Loucy (cell line): ENCODE data around the gene PAX3.

Experiments
- H2AFZ ChIP-seq: fragments of 200-600 bp; sonication (generic); 2 replicates; pipeline ENCODE4 v1.6.0; 2016; ENCODE audit warnings: antibody characterized with exemption, mild to moderate bottlenecking, low read length, moderate library complexity
- H3F3A ChIP-seq: fragments of 200-600 bp; 2 replicates; pipeline ENCODE4 v1.6.0; 2016; ENCODE audit warnings: antibody characterized with exemption, low read depth, mild to moderate bottlenecking
- H3K27me3 ChIP-seq: fragments of 200-600 bp; sonication (generic); 2 replicates; pipeline ENCODE4 v1.6.1; 2014; ENCODE audit warnings: low read length, mild to moderate bottlenecking; ENCODE audit not compliant: insufficient read depth, poor library complexity, severe bottlenecking
- H3K36me3 ChIP-seq: fragments of 200-600 bp; sonication (generic); 2 replicates; pipeline ENCODE4 v1.6.1; 2016; ENCODE audit warnings: low read length; ENCODE audit not compliant: insufficient read depth
- H3K4me1 ChIP-seq: fragments of 200-600 bp; sonication (generic); 2 replicates; pipeline ENCODE4 v1.5.1; 2014; ENCODE audit warnings: low read length, mild to moderate bottlenecking; ENCODE audit not compliant: insufficient read depth, poor library complexity, severe bottlenecking
- H3K4me2 ChIP-seq: fragments of 200-600 bp; sonication (generic); 2 replicates; pipeline ENCODE4 v1.6.0; 2014; ENCODE audit warnings: antibody characterized with exemption, low read length, low read depth, mild to moderate bottlenecking; ENCODE audit not compliant: poor library complexity, severe bottlenecking
- H3K4me3 ChIP-seq: fragments of 200-600 bp; sonication (generic); 2 replicates; pipeline ENCODE4 v1.5.1; 2014; ENCODE audit warnings: low read length, mild to moderate bottlenecking, mixed read lengths; ENCODE audit not compliant: poor library complexity, severe bottlenecking
- H3K79me2 ChIP-seq: fragments of 200-600 bp; sonication (generic); 2 replicates; pipeline ENCODE4 v1.6.1; 2014; ENCODE audit warnings: low read length; ENCODE audit not compliant: insufficient read depth
- H3K9ac ChIP-seq: fragments of 200-600 bp; sonication (generic); 2 replicates; pipeline ENCODE4 v1.6.0; 2014; ENCODE audit warnings: mild to moderate bottlenecking, low read depth, low read length, moderate library complexity; ENCODE audit not compliant: poor library complexity, severe bottlenecking
- H3K9me2 ChIP-seq: fragments of 200-600 bp; sonication (generic); replicated peaks from 2 replicates; pipeline ENCODE4 v1.6.1; 2016; ENCODE audit warnings: low read depth, low read length, mixed read lengths
- H3K9me3 ChIP-seq: fragments of 200-600 bp; sonication (generic); 2 replicates; pipeline ENCODE4 v1.6.1; 2014; ENCODE audit warnings: mild to moderate bottlenecking, antibody characterized with exemption, low read length, low read depth; ENCODE audit not compliant: insufficient read depth
- H4K20me1 ChIP-seq: fragments of 200-600 bp; sonication (generic); 2 replicates; pipeline ENCODE4 v1.6.0; 2014; ENCODE audit warnings: antibody characterized with exemption, low read length, mild to moderate bottlenecking; ENCODE audit not compliant: insufficient read depth, poor library complexity, severe bottlenecking
- EZH2phosphoT487 ChIP-seq: fragments of 200-600 bp; IDR thresholded peaks from 2 replicates; pipeline ENCODE4 v1.6.1; 2018; ENCODE audit warnings: antibody characterized with exemption, mild to moderate bottlenecking, moderate library complexity, borderline replicate concordance
- TF ChIP-seq, protein P1 (sequence below): fragments of 200-600 bp; sonication (generic); conservative IDR thresholded peaks from 2 replicates; pipeline ENCODE4 v1.5.1; 2014; ENCODE audit warnings: mild to moderate bottlenecking, antibody characterized with exemption, low read length

PAX3 gene

DNA sequence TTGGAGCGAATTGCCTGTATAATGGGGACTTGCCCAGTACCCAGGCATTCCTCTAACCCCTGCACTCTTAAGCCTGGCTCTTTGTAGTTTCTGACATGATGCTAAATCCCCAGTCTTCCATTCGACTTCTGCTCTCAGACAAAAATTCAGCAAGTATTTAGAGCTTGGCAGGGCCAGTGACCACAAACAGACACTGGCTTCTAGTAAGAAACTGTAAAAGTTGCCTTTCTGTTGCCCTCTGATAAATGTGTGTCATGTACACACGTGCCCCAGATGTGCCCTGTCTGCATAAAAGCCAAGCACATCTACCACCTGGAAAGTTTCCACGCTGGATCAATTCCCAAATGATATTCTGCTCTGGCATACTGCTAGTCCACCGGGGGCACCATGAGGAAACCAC lies 18.0 kb downstream of the PAX3 start:
- Histone ChIP-seq H3K9ac (no peak overlapping the region), H3K27me3 (no peaks in the 10 kb centered on the region)

DNA sequence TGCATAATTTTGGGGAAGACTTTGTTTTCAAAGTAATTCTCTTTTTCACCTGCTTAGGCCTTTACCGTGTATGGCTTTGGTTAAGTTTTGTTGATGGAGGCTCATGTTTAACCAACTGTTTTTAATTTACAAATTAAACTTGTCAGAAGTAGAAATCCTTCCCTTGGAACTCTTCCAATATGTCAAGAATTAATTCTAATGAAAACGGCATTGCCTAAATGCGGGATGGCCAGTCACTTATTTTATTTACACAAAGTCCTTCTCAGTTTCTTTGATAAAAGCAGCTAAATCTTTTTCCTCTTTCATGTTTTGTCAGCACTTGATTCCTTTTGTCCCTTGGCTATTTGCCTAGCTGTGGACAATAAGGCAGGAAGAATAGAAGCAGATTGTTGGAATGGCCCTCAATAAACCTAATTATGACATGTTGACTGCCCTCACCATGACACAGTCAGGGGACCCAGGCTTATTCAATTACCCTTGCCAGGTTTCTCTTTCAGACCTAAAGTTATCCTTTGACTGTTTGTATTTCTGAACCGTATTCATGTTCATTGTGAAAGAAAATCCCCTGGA lies 26.3 kb downstream of the PAX3 start:
- Histone ChIP-seq H3K9me2 (no peaks in the 10 kb centered on the region), H3K36me3 (no peaks in the 10 kb centered on the region), H3K9me3 (no peaks in the 10 kb centered on the region), H2AFZ (no peak overlapping the region), H3K27me3 (no peaks in the 10 kb centered on the region), H3K79me2 (no peaks in the 10 kb centered on the region), H3K4me1 (no peaks in the 10 kb centered on the region), H3K4me3 (no peak overlapping the region), H3F3A (no peaks in the 10 kb centered on the region), H3K9ac (no peak overlapping the region), H4K20me1 (no peaks in the 10 kb centered on the region), H3K4me2 (no peak overlapping the region)
- TF ChIP-seq, protein P1, sequence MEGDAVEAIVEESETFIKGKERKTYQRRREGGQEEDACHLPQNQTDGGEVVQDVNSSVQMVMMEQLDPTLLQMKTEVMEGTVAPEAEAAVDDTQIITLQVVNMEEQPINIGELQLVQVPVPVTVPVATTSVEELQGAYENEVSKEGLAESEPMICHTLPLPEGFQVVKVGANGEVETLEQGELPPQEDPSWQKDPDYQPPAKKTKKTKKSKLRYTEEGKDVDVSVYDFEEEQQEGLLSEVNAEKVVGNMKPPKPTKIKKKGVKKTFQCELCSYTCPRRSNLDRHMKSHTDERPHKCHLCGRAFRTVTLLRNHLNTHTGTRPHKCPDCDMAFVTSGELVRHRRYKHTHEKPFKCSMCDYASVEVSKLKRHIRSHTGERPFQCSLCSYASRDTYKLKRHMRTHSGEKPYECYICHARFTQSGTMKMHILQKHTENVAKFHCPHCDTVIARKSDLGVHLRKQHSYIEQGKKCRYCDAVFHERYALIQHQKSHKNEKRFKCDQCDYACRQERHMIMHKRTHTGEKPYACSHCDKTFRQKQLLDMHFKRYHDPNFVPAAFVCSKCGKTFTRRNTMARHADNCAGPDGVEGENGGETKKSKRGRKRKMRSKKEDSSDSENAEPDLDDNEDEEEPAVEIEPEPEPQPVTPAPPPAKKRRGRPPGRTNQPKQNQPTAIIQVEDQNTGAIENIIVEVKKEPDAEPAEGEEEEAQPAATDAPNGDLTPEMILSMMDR: no peak
- no peak for TF ChIP-seq EZH2phosphoT487

More for the DNA sequence above, 18.0 kb downstream of the PAX3 start:
- Histone ChIP-seq H4K20me1 (no peaks in the 10 kb centered on the region), H3K4me1 (no peaks in the 10 kb centered on the region), H3K4me3 (no peak overlapping the region), H2AFZ (no peak overlapping the region), H3K9me3 (no peaks in the 10 kb centered on the region), H3K79me2 (no peaks in the 10 kb centered on the region), H3K9me2 (no peaks in the 10 kb centered on the region), H3F3A (no peaks in the 10 kb centered on the region), H3K4me2 (no peak overlapping the region), H3K36me3 (no peaks in the 10 kb centered on the region)
- TF ChIP-seq, protein P1: no peak
- TF ChIP-seq EZH2phosphoT487: no peak

DNA sequence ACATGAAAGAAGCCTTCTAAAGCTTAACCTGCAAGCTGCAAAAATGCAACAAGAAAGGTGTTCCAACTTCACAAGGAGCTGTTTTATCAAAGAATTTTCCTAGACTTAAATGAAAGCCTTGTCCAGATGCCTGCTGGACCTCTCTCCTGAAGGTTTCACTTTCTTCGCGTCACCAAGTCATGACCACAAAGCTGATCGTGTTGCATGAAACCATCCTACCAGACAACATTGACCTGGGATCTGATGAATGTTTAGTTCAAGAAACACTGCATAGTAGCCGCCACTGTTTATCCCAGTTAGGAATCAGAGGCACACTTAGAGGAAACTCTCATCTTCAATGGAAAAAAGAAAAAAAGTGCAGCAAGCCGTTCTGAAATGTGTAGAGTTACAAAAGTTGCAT lies 26.9 kb downstream of the PAX3 start:
- Histone ChIP-seq H3K36me3 (no peaks in the 10 kb centered on the region), H3K27me3 (no peaks in the 10 kb centered on the region), H4K20me1 (no peaks in the 10 kb centered on the region), H3K4me1 (no peaks in the 10 kb centered on the region), H3K9ac (no peak overlapping the region), H3K4me3 (no peak overlapping the region), H3F3A (no peaks in the 10 kb centered on the region), H3K9me3 (no peaks in the 10 kb centered on the region), H2AFZ (no peak overlapping the region), H3K4me2 (no peak overlapping the region), H3K9me2 (no peaks in the 10 kb centered on the region), H3K79me2 (no peaks in the 10 kb centered on the region)
- TF ChIP-seq EZH2phosphoT487: no peak
- TF ChIP-seq, protein P1: no peak
